Measurements from ENCODE around the gene BAG3. TPM values are rescaled to one million over a fixed set of nuclear protein-coding genes. Genes with fewer than 3 reads are reported as not detected.

The BAG3 gene
- total and polyA plus RNA-seq, 9 of the 15 experiments (the other 6 are each of a cell fraction or from before 2014, with no cell fraction given) = 2.6 to 27.4 (median 7.2) TPM

DNA sequence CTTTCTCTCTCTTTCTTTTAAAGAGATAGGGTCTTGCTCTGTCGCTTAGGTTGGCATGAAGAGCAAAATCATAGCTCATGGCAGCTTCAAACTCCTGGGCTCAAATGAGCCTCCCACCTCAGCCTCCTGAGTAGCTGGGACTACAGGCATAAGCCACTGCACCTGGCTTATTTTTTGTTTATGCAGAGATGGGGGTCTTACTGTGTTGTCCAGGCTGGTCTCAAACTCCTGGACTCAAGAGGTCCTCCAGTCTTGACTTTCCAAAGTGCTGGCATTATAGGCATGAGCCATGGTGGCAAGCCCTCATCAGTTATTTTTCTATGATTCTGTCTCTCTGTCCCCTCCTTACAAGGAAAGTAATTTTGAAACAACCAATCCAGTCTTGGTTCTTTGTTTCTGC, 1.1 kb upstream of the BAG3 start:
- peaks cover 2 to 16% of the 10 kb centered on the region in 2 experiments; a peak in 4 of 5 replicates for H3K4me1 ChIP-seq (replicated peaks in 1 of 2; ENCODE audit: control insufficient read depth in 2 of 2, insufficient read depth in 2 of 2, low read length in 2 of 2)
- POLR2A ChIA-PET = interaction anchor here (1.1 to 2.4 kb wide), 2 partner anchors 11 to 18 kb away, joined by 4 to 8 read pairs; no protein-coding TSS in a partner anchor
- H3K9me3 ChIP-seq (replicated peaks; ENCODE audit: control insufficient read depth, insufficient read depth, low read depth, low read length) = no peaks in the 10 kb centered on the region; the same call in 1 of the 2 replicates
- H3K4me2 ChIP-seq (ENCODE audit: insufficient read depth, low read length) = no peak overlapping the region
- in situ Hi-C loops (cut with MboI) = no loop called here
- H3K36me3 ChIP-seq (ENCODE audit: control insufficient read depth, insufficient read depth, low read length) = peaks cover 14% of the 10 kb centered on the region; the same call in 2 of the 3 replicates
- H3K9ac ChIP-seq (ENCODE audit: insufficient read depth in 1 of 2, low read depth in 2 of 2, low read length in 2 of 2) = no peak overlapping the region; a peak in 1 of 4 replicates
- intact Hi-C loops (cut with micrococcal nuclease) = loop anchor here (10.0 kb wide), 1 partner anchor 105 kb away; the partner anchor contains the start of gene RGS10
- H3K27ac ChIP-seq (ENCODE audit: extremely low read depth, low read depth, low read length) = no peak overlapping the region
- ATAC-seq (no peak), FAIRE-seq (no peak), DNase-seq (ENCODE audit: extremely low read depth in 1 of 4, low spot score in 3 of 4) (no peak)
- peaks cover 20% of the 10 kb centered on the region; the same call in 1 of the 2 replicates for H4K20me1 ChIP-seq (replicated peaks; ENCODE audit: control insufficient read depth, insufficient read depth, low read length)
- no peak overlapping the region for H3K4me3 ChIP-seq
- CTCF ChIA-PET (ENCODE audit: low intra/inter-chr PET ratio) = no interaction called here
- no CpG with 5 or more reads among the region's 1 CpG for WGBS (ENCODE audit: insufficient coverage, low coverage, missing lambda C conversion rate)
- H3K79me2 ChIP-seq (ENCODE audit: control insufficient read depth, insufficient read depth, low read length) = peaks cover 38% of the 10 kb centered on the region
- BruUV-seq (replicated peaks) = no TSS peak
- H3K27me3 ChIP-seq (ENCODE audit: control insufficient read depth in 2 of 2, insufficient read depth in 2 of 2, low read length in 2 of 2) = no peaks in the 10 kb centered on the region
- 0 out of 2 replicates have a peak overlapping the region, but pooled peaks have one; percentile 96 for H2AFZ ChIP-seq (ENCODE audit: low read depth, low read length)
- H3K9me1 ChIP-seq (ENCODE audit: control insufficient read depth, insufficient read depth, low read length) = no peaks in the 10 kb centered on the region
- TF ChIP-seq, protein P1, sequence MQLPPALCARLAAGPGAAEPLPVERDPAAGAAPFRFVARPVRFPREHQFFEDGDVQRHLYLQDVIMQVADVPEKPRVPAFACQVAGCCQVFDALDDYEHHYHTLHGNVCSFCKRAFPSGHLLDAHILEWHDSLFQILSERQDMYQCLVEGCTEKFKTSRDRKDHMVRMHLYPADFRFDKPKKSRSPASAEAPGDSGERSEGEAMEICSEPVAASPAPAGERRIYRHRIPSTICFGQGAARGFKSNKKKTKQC (CRISPR knock-in tag; IDR thresholded peaks at IDR 0.05) = no peak
- TF ChIP-seq ZNF444 (CRISPR knock-in tag; IDR thresholded peaks at IDR 0.05) (no peak), RBFOX2 (IDR thresholded peaks at IDR 0.05; ENCODE audit: low read depth, low read length) (no peak), CXXC5 (CRISPR knock-in tag; IDR thresholded peaks at IDR 0.05) (no peak), FIP1L1 (IDR thresholded peaks at IDR 0.05; ENCODE audit: low read depth, low read length, poor library complexity, severe bottlenecking) (no peak), PPARD (CRISPR knock-in tag; IDR thresholded peaks at IDR 0.05) (no peak), GABPA (tag; conservative IDR thresholded peaks at IDR 0.05; ENCODE audit: low read depth) (no peak), IFI16 (CRISPR knock-in tag; IDR thresholded peaks at IDR 0.05) (no peak), ZNF354B (CRISPR knock-in tag; IDR thresholded peaks at IDR 0.05) (no peak)
- TF ChIP-seq, protein P2, sequence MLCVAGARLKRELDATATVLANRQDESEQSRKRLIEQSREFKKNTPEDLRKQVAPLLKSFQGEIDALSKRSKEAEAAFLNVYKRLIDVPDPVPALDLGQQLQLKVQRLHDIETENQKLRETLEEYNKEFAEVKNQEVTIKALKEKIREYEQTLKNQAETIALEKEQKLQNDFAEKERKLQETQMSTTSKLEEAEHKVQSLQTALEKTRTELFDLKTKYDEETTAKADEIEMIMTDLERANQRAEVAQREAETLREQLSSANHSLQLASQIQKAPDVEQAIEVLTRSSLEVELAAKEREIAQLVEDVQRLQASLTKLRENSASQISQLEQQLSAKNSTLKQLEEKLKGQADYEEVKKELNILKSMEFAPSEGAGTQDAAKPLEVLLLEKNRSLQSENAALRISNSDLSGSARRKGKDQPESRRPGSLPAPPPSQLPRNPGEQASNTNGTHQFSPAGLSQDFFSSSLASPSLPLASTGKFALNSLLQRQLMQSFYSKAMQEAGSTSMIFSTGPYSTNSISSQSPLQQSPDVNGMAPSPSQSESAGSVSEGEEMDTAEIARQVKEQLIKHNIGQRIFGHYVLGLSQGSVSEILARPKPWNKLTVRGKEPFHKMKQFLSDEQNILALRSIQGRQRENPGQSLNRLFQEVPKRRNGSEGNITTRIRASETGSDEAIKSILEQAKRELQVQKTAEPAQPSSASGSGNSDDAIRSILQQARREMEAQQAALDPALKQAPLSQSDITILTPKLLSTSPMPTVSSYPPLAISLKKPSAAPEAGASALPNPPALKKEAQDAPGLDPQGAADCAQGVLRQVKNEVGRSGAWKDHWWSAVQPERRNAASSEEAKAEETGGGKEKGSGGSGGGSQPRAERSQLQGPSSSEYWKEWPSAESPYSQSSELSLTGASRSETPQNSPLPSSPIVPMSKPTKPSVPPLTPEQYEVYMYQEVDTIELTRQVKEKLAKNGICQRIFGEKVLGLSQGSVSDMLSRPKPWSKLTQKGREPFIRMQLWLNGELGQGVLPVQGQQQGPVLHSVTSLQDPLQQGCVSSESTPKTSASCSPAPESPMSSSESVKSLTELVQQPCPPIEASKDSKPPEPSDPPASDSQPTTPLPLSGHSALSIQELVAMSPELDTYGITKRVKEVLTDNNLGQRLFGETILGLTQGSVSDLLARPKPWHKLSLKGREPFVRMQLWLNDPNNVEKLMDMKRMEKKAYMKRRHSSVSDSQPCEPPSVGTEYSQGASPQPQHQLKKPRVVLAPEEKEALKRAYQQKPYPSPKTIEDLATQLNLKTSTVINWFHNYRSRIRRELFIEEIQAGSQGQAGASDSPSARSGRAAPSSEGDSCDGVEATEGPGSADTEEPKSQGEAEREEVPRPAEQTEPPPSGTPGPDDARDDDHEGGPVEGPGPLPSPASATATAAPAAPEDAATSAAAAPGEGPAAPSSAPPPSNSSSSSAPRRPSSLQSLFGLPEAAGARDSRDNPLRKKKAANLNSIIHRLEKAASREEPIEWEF (CRISPR knock-in tag; IDR thresholded peaks at IDR 0.05) = no peak
- TF ChIP-seq, protein P3, sequence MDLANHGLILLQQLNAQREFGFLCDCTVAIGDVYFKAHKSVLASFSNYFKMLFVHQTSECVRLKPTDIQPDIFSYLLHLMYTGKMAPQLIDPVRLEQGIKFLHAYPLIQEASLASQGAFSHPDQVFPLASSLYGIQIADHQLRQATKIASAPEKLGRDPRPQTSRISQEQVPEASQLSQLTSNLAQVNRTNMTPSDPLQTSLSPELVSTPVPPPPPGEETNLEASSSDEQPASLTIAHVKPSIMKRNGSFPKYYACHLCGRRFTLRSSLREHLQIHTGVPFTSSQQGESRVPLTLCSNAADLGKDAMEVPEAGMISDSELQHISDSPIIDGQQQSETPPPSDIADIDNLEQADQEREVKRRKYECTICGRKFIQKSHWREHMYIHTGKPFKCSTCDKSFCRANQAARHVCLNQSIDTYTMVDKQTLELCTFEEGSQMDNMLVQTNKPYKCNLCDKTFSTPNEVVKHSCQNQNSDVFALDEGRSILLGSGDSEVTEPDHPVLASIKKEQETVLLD (IDR thresholded peaks at IDR 0.05) = no peak
- TF ChIP-seq, protein P4, sequence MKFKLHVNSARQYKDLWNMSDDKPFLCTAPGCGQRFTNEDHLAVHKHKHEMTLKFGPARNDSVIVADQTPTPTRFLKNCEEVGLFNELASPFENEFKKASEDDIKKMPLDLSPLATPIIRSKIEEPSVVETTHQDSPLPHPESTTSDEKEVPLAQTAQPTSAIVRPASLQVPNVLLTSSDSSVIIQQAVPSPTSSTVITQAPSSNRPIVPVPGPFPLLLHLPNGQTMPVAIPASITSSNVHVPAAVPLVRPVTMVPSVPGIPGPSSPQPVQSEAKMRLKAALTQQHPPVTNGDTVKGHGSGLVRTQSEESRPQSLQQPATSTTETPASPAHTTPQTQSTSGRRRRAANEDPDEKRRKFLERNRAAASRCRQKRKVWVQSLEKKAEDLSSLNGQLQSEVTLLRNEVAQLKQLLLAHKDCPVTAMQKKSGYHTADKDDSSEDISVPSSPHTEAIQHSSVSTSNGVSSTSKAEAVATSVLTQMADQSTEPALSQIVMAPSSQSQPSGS (CRISPR knock-in tag; IDR thresholded peaks at IDR 0.05) = no peak
- TF ChIP-seq, protein P5, sequence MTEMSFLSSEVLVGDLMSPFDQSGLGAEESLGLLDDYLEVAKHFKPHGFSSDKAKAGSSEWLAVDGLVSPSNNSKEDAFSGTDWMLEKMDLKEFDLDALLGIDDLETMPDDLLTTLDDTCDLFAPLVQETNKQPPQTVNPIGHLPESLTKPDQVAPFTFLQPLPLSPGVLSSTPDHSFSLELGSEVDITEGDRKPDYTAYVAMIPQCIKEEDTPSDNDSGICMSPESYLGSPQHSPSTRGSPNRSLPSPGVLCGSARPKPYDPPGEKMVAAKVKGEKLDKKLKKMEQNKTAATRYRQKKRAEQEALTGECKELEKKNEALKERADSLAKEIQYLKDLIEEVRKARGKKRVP (CRISPR knock-in tag; IDR thresholded peaks at IDR 0.05) = no peak
